Measurements from ENCODE around the gene KIAA1143.

DNA sequence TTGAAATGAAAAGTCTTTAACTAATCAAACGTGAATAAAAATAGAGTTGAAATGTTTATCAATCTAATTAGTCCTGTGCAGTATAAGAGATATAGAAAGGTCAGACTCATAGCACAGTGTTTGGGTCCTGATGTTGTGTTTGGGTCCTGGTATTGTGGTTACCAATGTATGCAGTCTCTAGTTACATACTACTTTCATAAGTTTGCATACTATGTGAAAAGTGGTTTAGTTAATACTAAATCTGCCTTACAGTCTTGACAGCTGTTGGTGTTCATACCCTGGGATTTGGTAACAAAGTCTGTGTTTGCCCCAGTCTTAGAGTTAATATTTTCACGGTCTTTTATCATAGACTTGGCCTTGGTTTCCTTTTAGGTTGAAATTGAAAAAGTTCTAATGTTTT, 41.9 kb upstream of the KIAA1143 start:
- TF ChIP-seq POLR2A (IDR thresholded peaks at IDR 0.05; ENCODE audit: low read depth, low read length) (no peak), POLR2AphosphoS5 (IDR thresholded peaks at IDR 0.05; ENCODE audit: low read depth, low read length) (no peak), TAF1 (IDR thresholded peaks at IDR 0.05; ENCODE audit: borderline replicate concordance, low read depth, low read length) (no peak)

Data from GM12892 (cell line).